Activated naive CD8-positive, alpha-beta T cell treated with anti-CD3 and anti-CD28 coated beads, Interleukin-2, amount 10 ng/mL, durations not matched to agents 7 days and 5 days (primary cell): Measurements from ENCODE around the gene AKIRIN2. TPM values are rescaled to one million over a fixed set of nuclear protein-coding genes. Genes with fewer than 3 reads are reported as not detected.
A peak's percentile ranks its signal among the peaks of the same experiment; 100 is the strongest.

Experiments used
- ATAC-seq: fragments of 150-1000 bp; cut with Tn5 transposase; one replicate; pipeline ENCODE4 v1.10.0; 2021; ENCODE audit warnings: low read depth, moderate library complexity
- POLR2A ChIA-PET: fragments of 350-600 bp; sonication (Branson Sonifier 250); formaldehyde crosslinking; loops from one replicate; lab custom pipeline; 2021; ENCODE audit warnings: antibody characterized with exemption; lab: Charles Lee
- DNase-seq: peaks from one replicate; pipeline ENCODE4 v3.0.0; 2021
- H3K27ac Mint-ChIP-seq: one replicate; pipeline ENCODE4 v1.8.0; 2022; ENCODE audit warnings: mild to moderate bottlenecking, mixed read lengths
- H3K27me3 Mint-ChIP-seq: one replicate; pipeline ENCODE4 v1.8.0; 2022; ENCODE audit warnings: mild to moderate bottlenecking, moderate library complexity, mixed read lengths
- H3K36me3 Mint-ChIP-seq: one replicate; pipeline ENCODE4 v1.8.0; 2021; ENCODE audit warnings: mild to moderate bottlenecking, mixed read lengths
- H3K4me1 Mint-ChIP-seq: one replicate; pipeline ENCODE4 v1.8.0; 2021; ENCODE audit warnings: mixed read lengths
- H3K4me3 Mint-ChIP-seq: one replicate; pipeline ENCODE4 v1.8.0; 2022; ENCODE audit warnings: mild to moderate bottlenecking, moderate library complexity, mixed read lengths
- H3K9me3 Mint-ChIP-seq: one replicate; pipeline ENCODE4 v1.8.0; 2021; ENCODE audit warnings: mixed read lengths
- total RNA-seq, 2 experiments: library from RNA; stranded (reverse); gene quantifications; one replicate each; pipeline ENCODE4 v1.2.3, GENCODE V29; 2021

AKIRIN2 gene
- total RNA-seq: 10 to 100 TPM; 45.3 to 51.8 TPM

- H3K27me3 Mint-ChIP-seq: no peaks in the 10 kb centered on the region
- H3K36me3 Mint-ChIP-seq: peaks cover 16% of the 10 kb centered on the region
- H3K4me1 Mint-ChIP-seq: peaks cover 22% of the 10 kb centered on the region
- peak; percentile 86 for ATAC-seq
- POLR2A ChIA-PET: interaction anchor here (0.7 to 2.9 kb wide), 21 partner anchors 9 to 1379 kb away, joined by 3 to 17 read pairs (median 4); partner anchors contain the start of genes CFAP206, PNRC1, RNGTT and ZNF292
- H3K9me3 Mint-ChIP-seq: no peaks in the 10 kb centered on the region
- peak; percentile 96 for DNase-seq
- H3K27ac Mint-ChIP-seq: peak within 1 kb of the TSS; percentile 98
- H3K4me3 Mint-ChIP-seq: peak within 1 kb of the TSS; percentile 99
Measured at GRCh38 chr6:87701676-87702588, at the start of gene AKIRIN2. TSS of gene AKIRIN2 (minus strand) at chr6:87702233. CDS start at chr6:87701684, 549 bp downstream.

GRCh38 chr6:87747646-87748045 lies 45.6 kb upstream of the AKIRIN2 start:
- H3K4me1 Mint-ChIP-seq: peaks cover 2% of the 10 kb centered on the region
- H3K9me3 Mint-ChIP-seq: peaks cover 2% of the 10 kb centered on the region
- no peak for DNase-seq
- peaks cover 8% of the 10 kb centered on the region for H3K27me3 Mint-ChIP-seq
- no peak overlapping the region for H3K4me3 Mint-ChIP-seq
- peaks cover 2% of the 10 kb centered on the region for H3K36me3 Mint-ChIP-seq
- H3K27ac Mint-ChIP-seq: no peak overlapping the region
- POLR2A ChIA-PET: no interaction called here
- ATAC-seq: no peak

GRCh38 chr6:87745966-87746721 lies 44.1 kb upstream of the AKIRIN2 start:
- Mint-ChIP-seq H3K36me3 (peaks cover 5% of the 10 kb centered on the region), H3K4me3 (no peak overlapping the region), H3K27ac (no peak overlapping the region), H3K27me3 (peaks cover 8% of the 10 kb centered on the region), H3K9me3 (peaks cover 2% of the 10 kb centered on the region), H3K4me1 (peaks cover 11% of the 10 kb centered on the region)
- ATAC-seq (no peak), DNase-seq (no peak)
- POLR2A ChIA-PET: no interaction called here

DNA sequence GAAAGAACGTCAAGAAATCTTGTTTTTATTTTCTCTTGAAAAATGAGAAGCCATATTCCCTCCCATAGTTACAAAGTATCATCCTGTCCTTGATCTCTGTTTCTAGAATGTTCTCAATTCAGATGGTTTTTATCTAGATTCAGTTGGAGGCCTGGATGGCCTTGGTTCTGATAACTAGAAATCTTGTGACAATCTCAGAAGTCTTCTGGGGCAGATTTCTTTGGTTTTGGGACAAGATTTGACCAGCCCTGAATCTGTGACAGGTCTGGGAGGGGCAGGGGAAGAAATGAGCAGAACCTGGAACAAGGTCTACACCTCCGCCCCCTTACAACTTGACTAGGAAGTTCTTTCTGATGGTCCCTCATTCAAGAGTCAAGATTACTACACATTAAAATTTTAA lies 41.4 kb upstream of the AKIRIN2 start:
- Mint-ChIP-seq H3K36me3 (peaks cover 5% of the 10 kb centered on the region), H3K9me3 (peaks cover 2% of the 10 kb centered on the region), H3K27me3 (peaks cover 7% of the 10 kb centered on the region), H3K27ac (no peak overlapping the region), H3K4me1 (peaks cover 13% of the 10 kb centered on the region), H3K4me3 (no peak overlapping the region)
- ATAC-seq: no peak
- no peak for DNase-seq
- POLR2A ChIA-PET: no interaction called here

DNA sequence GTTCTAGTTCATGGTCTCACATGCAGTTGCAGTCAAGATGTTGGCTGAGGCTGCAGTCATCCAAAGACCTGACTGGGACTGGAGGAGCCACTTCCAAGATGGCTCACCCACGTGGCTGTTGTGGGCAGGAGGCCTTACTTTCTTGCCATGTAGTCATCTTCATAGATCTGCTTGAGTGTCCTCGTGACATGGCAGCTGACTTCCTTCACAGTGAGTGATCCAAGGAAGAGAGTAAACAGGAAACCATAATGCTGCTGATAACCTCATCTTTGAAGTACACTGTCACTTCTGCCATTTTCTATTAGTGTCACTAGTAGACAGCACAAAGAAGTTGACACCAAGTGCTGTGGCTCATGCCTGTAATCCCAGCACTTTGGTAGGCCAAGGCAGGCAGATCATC lies 40.1 kb upstream of the AKIRIN2 start:
- Mint-ChIP-seq H3K4me1 (peaks cover 17% of the 10 kb centered on the region), H3K27me3 (peaks cover 7% of the 10 kb centered on the region), H3K27ac (peak overlapping the region; percentile 77), H3K36me3 (peaks cover 5% of the 10 kb centered on the region), H3K9me3 (peaks cover 2% of the 10 kb centered on the region), H3K4me3 (peak overlapping the region; percentile 10)
- DNase-seq (peak; percentile 44), ATAC-seq (peak; percentile 96)
- POLR2A ChIA-PET: interaction anchor here (1.4 kb wide), 1 partner anchor 40 kb away, joined by 3 read pairs; the partner anchor contains the start of gene AKIRIN2

DNA sequence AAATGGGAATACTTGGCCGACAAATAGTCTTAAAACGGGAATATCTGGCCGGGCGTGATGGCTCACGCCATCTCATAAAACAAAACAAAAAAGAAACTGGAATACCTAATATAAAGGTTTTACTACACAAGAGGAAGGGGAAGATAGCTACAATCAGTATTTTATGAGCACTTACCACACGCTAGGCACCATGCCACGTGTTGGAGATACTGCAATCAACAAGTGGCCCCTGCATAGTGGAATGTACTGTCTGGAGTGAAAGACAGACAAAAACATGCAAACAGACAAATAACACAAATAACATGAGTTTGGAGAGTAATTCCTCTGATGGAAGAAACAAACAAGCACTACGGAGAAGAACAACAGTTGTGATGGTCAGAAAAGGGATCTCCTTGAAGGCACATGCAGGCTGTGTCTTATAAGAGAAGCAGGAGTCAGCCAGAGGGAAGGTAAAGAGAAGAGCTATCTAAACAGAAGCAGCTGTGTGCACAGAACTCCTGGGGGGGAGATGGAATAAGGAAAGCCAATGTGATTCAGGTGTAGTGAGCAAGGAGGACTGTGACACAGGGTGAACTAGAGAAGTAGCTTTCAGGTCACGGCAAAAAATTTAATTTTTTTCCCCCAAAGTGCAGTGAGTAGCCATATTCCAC lies 39.1 kb upstream of the AKIRIN2 start:
- DNase-seq (no peak), ATAC-seq (no peak)
- peaks cover 5% of the 10 kb centered on the region for H3K36me3 Mint-ChIP-seq
- H3K4me1 Mint-ChIP-seq: peaks cover 18% of the 10 kb centered on the region
- H3K4me3 Mint-ChIP-seq: no peak overlapping the region
- H3K9me3 Mint-ChIP-seq: peaks cover 2% of the 10 kb centered on the region
- peak overlapping the region; percentile 4 for H3K27ac Mint-ChIP-seq
- POLR2A ChIA-PET: no interaction called here
- H3K27me3 Mint-ChIP-seq: peaks cover 5% of the 10 kb centered on the region

- H3K27ac Mint-ChIP-seq: no peak overlapping the region
- POLR2A ChIA-PET: no interaction called here
- H3K27me3 Mint-ChIP-seq: peaks cover 2% of the 10 kb centered on the region
- peaks cover 5% of the 10 kb centered on the region for H3K36me3 Mint-ChIP-seq
- peaks cover 2% of the 10 kb centered on the region for H3K9me3 Mint-ChIP-seq
- peaks cover 18% of the 10 kb centered on the region for H3K4me1 Mint-ChIP-seq
- ATAC-seq: no peak
- no peak overlapping the region for H3K4me3 Mint-ChIP-seq
- no peak for DNase-seq
Measured at GRCh38 chr6:87738744-87739143, 36.7 kb upstream of the AKIRIN2 start.

DNA sequence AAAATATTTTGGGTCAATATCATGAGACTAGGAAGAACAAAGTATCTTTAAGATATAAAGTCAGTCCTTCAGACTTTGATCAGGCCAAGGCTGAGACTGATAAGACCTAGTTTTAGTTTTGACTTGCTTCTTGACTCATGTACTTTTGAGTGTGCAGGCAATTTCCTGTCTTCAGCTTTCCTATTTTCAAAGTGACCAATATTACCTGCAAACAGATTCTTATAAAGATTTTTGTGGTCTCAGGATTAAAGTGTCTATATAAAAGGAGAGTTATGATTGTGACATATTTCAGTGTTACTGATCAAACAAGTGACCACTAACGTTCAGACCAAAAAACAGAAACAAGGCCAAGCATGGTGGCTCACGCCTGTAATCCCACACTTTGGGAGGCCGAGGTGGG lies 36.0 kb upstream of the AKIRIN2 start:
- Mint-ChIP-seq H3K27ac (no peak overlapping the region), H3K9me3 (peaks cover 2% of the 10 kb centered on the region), H3K4me3 (no peak overlapping the region), H3K4me1 (peaks cover 18% of the 10 kb centered on the region), H3K36me3 (peaks cover 5% of the 10 kb centered on the region), H3K27me3 (peaks cover 2% of the 10 kb centered on the region)
- POLR2A ChIA-PET: no interaction called here
- ATAC-seq (no peak), DNase-seq (no peak)

- POLR2A ChIA-PET: no interaction called here
- Mint-ChIP-seq H3K27ac (no peak overlapping the region), H3K4me3 (no peak overlapping the region), H3K27me3 (peaks cover 2% of the 10 kb centered on the region), H3K9me3 (no peaks in the 10 kb centered on the region), H3K4me1 (peaks cover 15% of the 10 kb centered on the region), H3K36me3 (peaks cover 2% of the 10 kb centered on the region)
- no peak for ATAC-seq
- DNase-seq: no peak
Measured at GRCh38 chr6:87736809-87737540, 34.9 kb upstream of the AKIRIN2 start.

- H3K9me3 Mint-ChIP-seq: peaks cover 2% of the 10 kb centered on the region
- POLR2A ChIA-PET: interaction anchor here (0.7 to 0.9 kb wide), 2 partner anchors 9 to 30 kb away, joined by 3 to 4 read pairs; partner anchors contain the start of gene AKIRIN2
- H3K27ac Mint-ChIP-seq: peak overlapping the region; percentile 66
- DNase-seq: no peak
- peak overlapping the region; percentile 39 for H3K4me3 Mint-ChIP-seq
- H3K36me3 Mint-ChIP-seq: peaks cover 3% of the 10 kb centered on the region
- peaks cover 6% of the 10 kb centered on the region for H3K27me3 Mint-ChIP-seq
- H3K4me1 Mint-ChIP-seq: peaks cover 10% of the 10 kb centered on the region
- ATAC-seq: peak; percentile 91
Measured at GRCh38 chr6:87731818-87732661, 30.0 kb upstream of the AKIRIN2 start.

DNA sequence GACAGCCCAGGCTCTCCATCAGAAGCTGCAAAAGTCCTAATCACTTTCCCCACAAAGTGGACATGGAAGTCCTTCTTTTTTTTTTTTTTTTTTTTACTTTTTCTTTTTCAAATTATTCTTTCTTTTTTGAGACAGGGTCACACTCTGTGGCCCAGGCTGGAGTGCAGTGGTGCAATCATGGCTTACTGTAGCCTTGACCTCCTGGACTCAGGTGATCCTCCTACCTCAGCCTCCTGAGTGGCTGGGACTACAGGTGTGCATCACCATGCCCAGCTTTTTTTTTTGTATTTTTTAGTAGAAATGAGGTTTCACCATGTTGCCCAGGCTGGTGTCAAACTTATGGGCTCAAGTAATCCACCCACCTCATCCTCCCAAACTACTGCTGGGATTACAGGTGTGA lies 29.0 kb upstream of the AKIRIN2 start:
- Mint-ChIP-seq H3K4me3 (no peak overlapping the region), H3K36me3 (peaks cover 3% of the 10 kb centered on the region), H3K4me1 (peaks cover 10% of the 10 kb centered on the region), H3K27me3 (peaks cover 6% of the 10 kb centered on the region), H3K9me3 (peaks cover 2% of the 10 kb centered on the region), H3K27ac (no peak overlapping the region)
- ATAC-seq (no peak), DNase-seq (no peak)
- POLR2A ChIA-PET: interaction anchor here (0.7 kb wide), 1 partner anchor 1350 kb away, joined by 5 read pairs; no protein-coding TSS in a partner anchor
